H1 (cell line): ENCODE results near the gene CDON. TPM values are rescaled to one million over a fixed set of nuclear protein-coding genes. Genes with fewer than 3 reads are reported as not detected.

ENCODE experiments used
- CTCF ChIA-PET: fragments of 300-600 bp; sonication (Branson Sonifier 250); formaldehyde crosslinking; loops from one replicate; lab custom pipeline; 2021; ENCODE audit not compliant: partially characterized antibody; lab: Charles Lee
- POLR2A ChIA-PET: fragments of 300-600 bp; sonication (Branson Sonifier 250); formaldehyde crosslinking; loops from one replicate; lab custom pipeline; 2021; ENCODE audit warnings: inconsistent platforms; ENCODE audit not compliant: partially characterized antibody; lab: Charles Lee
- DNase-seq, 2 experiments: peaks; one replicate each; pipeline versions ENCODE4 v3.0.0 to v3.0.0-alpha.2; 2010 to 2022; ENCODE audit warnings: low spot score in 2 of 2, low read depth in 1 of 2, mixed read lengths in 1 of 2
- FAIRE-seq: peaks from 2 replicates; lab custom pipeline; 2011; peaks lifted over from hg19 to GRCh38; lab: Jason Lieb, UNC
- H2AFZ ChIP-seq: 2 replicates; pipeline ENCODE4 v1.8.1; 2012; ENCODE audit warnings: low read length, inconsistent platforms
- H2AK5ac ChIP-seq: 2 replicates; pipeline ENCODE4 v1.6.1; 2013; ENCODE audit warnings: low read depth, low read length
- H2BK120ac ChIP-seq: replicated peaks from 2 replicates; pipeline ENCODE3; 2013; ENCODE audit warnings: low read depth, low read length, inconsistent platforms
- H2BK12ac ChIP-seq: 2 replicates; pipeline ENCODE4 v1.6.1; 2013; ENCODE audit warnings: low read depth, low read length
- H2BK15ac ChIP-seq: 2 replicates; pipeline ENCODE4 v1.6.1; 2013; ENCODE audit warnings: low read length
- H2BK20ac ChIP-seq: 2 replicates; pipeline ENCODE4 v1.6.1; 2013; ENCODE audit warnings: low read length
- H2BK5ac ChIP-seq: 2 replicates; pipeline ENCODE4 v1.6.1; 2013; ENCODE audit warnings: low read depth, low read length
- H3K14ac ChIP-seq: 2 replicates; pipeline ENCODE4 v1.6.1; 2013; ENCODE audit warnings: inconsistent platforms; ENCODE audit not compliant: insufficient read length
- H3K18ac ChIP-seq: 2 replicates; pipeline ENCODE4 v1.6.1; 2013; ENCODE audit warnings: low read length; ENCODE audit errors: extremely low read depth
- H3K23ac ChIP-seq: 2 replicates; pipeline ENCODE4 v1.6.1; 2013; ENCODE audit warnings: inconsistent platforms; ENCODE audit not compliant: insufficient read length
- H3K23me2 ChIP-seq: 2 replicates; pipeline ENCODE4 v1.6.1; 2013; ENCODE audit warnings: low read depth, low read length
- H3K27ac ChIP-seq: 2 replicates; pipeline ENCODE4 v1.6.1; 2011; ENCODE audit warnings: low read depth, low read length, inconsistent platforms
- H3K27me3 ChIP-seq, 4 experiments: replicated peaks in 1 of 4; 1 replicate in 1 of 4; 2 replicates in 3 of 4; pipeline versions ENCODE4 v1.6.1 to v1.8.1; 2011 to 2013; ENCODE audit warnings: low read length in 3 of 4, mild to moderate bottlenecking in 3 of 4, inconsistent platforms in 2 of 4, mixed read lengths in 2 of 4, moderate library complexity in 1 of 4; ENCODE audit not compliant: control insufficient read depth in 3 of 4, insufficient read depth in 3 of 4; ENCODE audit errors: extremely low read depth in 1 of 4
- H3K36me3 ChIP-seq, 4 experiments: 2 replicates each; pipeline versions ENCODE4 v1.6.1 to v1.8.1; 2011 to 2013; ENCODE audit warnings: mild to moderate bottlenecking in 4 of 4, low read length in 3 of 4, moderate library complexity in 2 of 4, control low read depth in 1 of 4, inconsistent platforms in 1 of 4; ENCODE audit not compliant: insufficient read depth in 4 of 4, control insufficient read depth in 2 of 4
- H3K4ac ChIP-seq: replicated peaks from 2 replicates; pipeline ENCODE3; 2013; ENCODE audit warnings: low read length, low read depth, mixed read lengths, inconsistent platforms; ENCODE audit not compliant: insufficient read length
- H3K4me1 ChIP-seq, 4 experiments: replicated peaks in 1 of 4; 1 replicate in 1 of 4; 2 replicates in 3 of 4; pipeline versions ENCODE4 v1.6.1 to v1.8.1; 2011 to 2013; ENCODE audit warnings: low read length in 3 of 4, inconsistent platforms in 2 of 4, mixed read lengths in 1 of 4; ENCODE audit not compliant: insufficient read depth in 4 of 4, control insufficient read depth in 3 of 4
- H3K4me2 ChIP-seq, 2 experiments: 2 replicates each; pipeline versions ENCODE4 v1.6.1 to v1.8.1; 2011 to 2013; ENCODE audit warnings: low read depth in 2 of 2, low read length in 2 of 2, control low read depth in 1 of 2, inconsistent platforms in 1 of 2, mild to moderate bottlenecking in 1 of 2; ENCODE audit not compliant: insufficient read depth in 1 of 2
- H3K4me3 ChIP-seq, 4 experiments: fragments of 200-600, 300-600 bp in 1 of 4; sonication (generic), shearing (Covaris generic), sonication (Bioruptor Twin) in 1 of 4; 2 replicates each; pipeline versions ENCODE4 v1.5.1 to v1.8.1; 2011 to 2016; ENCODE audit warnings: low read length in 4 of 4, low read depth in 3 of 4, control low read depth in 2 of 4, inconsistent platforms in 2 of 4, mild to moderate bottlenecking in 2 of 4, mixed read lengths in 1 of 4, moderate library complexity in 1 of 4; ENCODE audit not compliant: insufficient read depth in 2 of 4; ENCODE audit errors: extremely low read depth in 1 of 4
- H3K56ac ChIP-seq: replicated peaks from 2 replicates; pipeline ENCODE3; 2013; ENCODE audit warnings: low read depth, mild to moderate bottlenecking, mixed read lengths, low read length, inconsistent platforms; ENCODE audit not compliant: insufficient read length
- H3K79me1 ChIP-seq: 2 replicates; pipeline ENCODE4 v1.6.1; 2013; ENCODE audit warnings: low read depth, low read length, control low read depth
- H3K79me2 ChIP-seq, 2 experiments: 2 replicates each; pipeline versions ENCODE4 v1.6.1 to v1.8.1; 2012 to 2013; ENCODE audit warnings: low read length in 2 of 2, mild to moderate bottlenecking in 2 of 2, inconsistent platforms in 1 of 2; ENCODE audit not compliant: insufficient read depth in 2 of 2, control insufficient read depth in 1 of 2
- H3K9ac ChIP-seq, 4 experiments: replicated peaks in 1 of 4; 1 replicate in 1 of 4; 2 replicates in 3 of 4; pipeline versions ENCODE4 v1.6.1 to v1.8.1; 2011 to 2013; ENCODE audit warnings: low read depth in 3 of 4, low read length in 3 of 4, control low read depth in 2 of 4, mild to moderate bottlenecking in 2 of 4, moderate library complexity in 2 of 4, inconsistent platforms in 1 of 4; ENCODE audit errors: extremely low read depth in 1 of 4
- H3K9me3 ChIP-seq, 2 experiments: 2 replicates each; pipeline versions ENCODE4 v1.6.1 to v1.8.1; 2012 to 2013; ENCODE audit warnings: mild to moderate bottlenecking in 2 of 2, moderate library complexity in 2 of 2, control low read depth in 1 of 2, inconsistent platforms in 1 of 2, low read depth in 1 of 2, low read length in 1 of 2, mixed read lengths in 1 of 2; ENCODE audit not compliant: insufficient read depth in 2 of 2
- H4K20me1 ChIP-seq, 2 experiments: replicated peaks in 1 of 2; 2 replicates each; pipeline versions ENCODE3 to v1.8.1; 2011 to 2013; ENCODE audit warnings: inconsistent platforms in 2 of 2, low read length in 2 of 2, mild to moderate bottlenecking in 1 of 2; ENCODE audit not compliant: insufficient read depth in 2 of 2, control insufficient read depth in 1 of 2
- H4K5ac ChIP-seq: 2 replicates; pipeline ENCODE4 v1.6.1; 2013; ENCODE audit warnings: low read length, low read depth, mixed read lengths, inconsistent platforms; ENCODE audit not compliant: insufficient read length
- H4K8ac ChIP-seq: 2 replicates; pipeline ENCODE4 v1.8.0; 2013; ENCODE audit warnings: mild to moderate bottlenecking, moderate library complexity, low read length, inconsistent platforms; ENCODE audit not compliant: insufficient read depth; ENCODE audit errors: extremely low read depth
- H4K91ac ChIP-seq: replicated peaks from 2 replicates; pipeline ENCODE3; 2013; ENCODE audit warnings: low read length, mixed read lengths, inconsistent platforms; ENCODE audit not compliant: insufficient read length
- CHD2 ChIP-seq: IDR thresholded peaks from 2 replicates; pipeline ENCODE4 v1.6.1; 2012; ENCODE audit warnings: low read length, improper control_type of control experiment
- CREB1 ChIP-seq: IDR thresholded peaks from 2 replicates; pipeline ENCODE4 v1.6.1; 2012; ENCODE audit warnings: inconsistent platforms
- GABPA ChIP-seq: IDR thresholded peaks from 2 replicates; pipeline ENCODE4 v1.6.1; 2011; ENCODE audit warnings: mild to moderate bottlenecking, low read length, moderate library complexity, borderline replicate concordance; ENCODE audit not compliant: insufficient read depth
- KDM4A ChIP-seq: IDR thresholded peaks from one replicate; pipeline ENCODE4 v1.7.1; 2012; ENCODE audit warnings: low read depth, mild to moderate bottlenecking, moderate library complexity, low read length, inconsistent platforms; ENCODE audit not compliant: severe bottlenecking
- KDM5A ChIP-seq: fragments of 200-600 bp; IDR thresholded peaks from 2 replicates; pipeline ENCODE4 v1.7.1; 2012; ENCODE audit warnings: mild to moderate bottlenecking, low read length, inconsistent platforms, mixed read lengths
- MAFK ChIP-seq: IDR thresholded peaks from 2 replicates; pipeline ENCODE4 v1.6.1; 2012; ENCODE audit warnings: low read depth, mild to moderate bottlenecking, improper control_type of control experiment, low read length
- SIX5 ChIP-seq: IDR thresholded peaks from 2 replicates; pipeline ENCODE4 v1.6.1; 2011; ENCODE audit warnings: mild to moderate bottlenecking, low read depth, low read length
- SUZ12 ChIP-seq: fragments of 200-600 bp; sonication (generic); IDR thresholded peaks from 2 replicates; pipeline ENCODE4 v1.6.1; 2012; ENCODE audit warnings: mild to moderate bottlenecking, inconsistent platforms, low read length, moderate library complexity, mixed read lengths
- TBP ChIP-seq: IDR thresholded peaks from 2 replicates; pipeline ENCODE4 v1.6.1; 2011; ENCODE audit warnings: low read depth, low read length, improper control_type of control experiment
- YY1 ChIP-seq: IDR thresholded peaks from 2 replicates; pipeline ENCODE4 v1.6.1; 2011; ENCODE audit warnings: low read depth, mild to moderate bottlenecking, low read length
- ZNF274 ChIP-seq: IDR thresholded peaks from 2 replicates; pipeline ENCODE4 v1.7.0; 2012; ENCODE audit warnings: low read length, borderline replicate concordance; ENCODE audit errors: extremely low read depth
- WGBS, 2 experiments: shearing (Covaris generic) in 1 of 2; methylation state at CpG; one replicate each; pipeline versions ENCODE4 v1.1.6 to v1.1.7; 2013 to 2015; ENCODE audit warnings: low lambda C conversion rate in 2 of 2, mixed read lengths in 2 of 2, inconsistent platforms in 1 of 2, low coverage in 1 of 2, missing lambda C conversion rate in 1 of 2; ENCODE audit not compliant: insufficient replicate concordance in 2 of 2, insufficient coverage in 1 of 2, insufficient read length in 1 of 2; ENCODE audit errors: extremely low coverage in 1 of 2, missing lambda C conversion rate in 1 of 2; 5-methylcytosine and 5-hydroxymethylcytosine counted together
- polyA plus RNA-seq, 7 experiments: library from polyadenylated mRNA; depleted of rRNA in 3 of 7; stranded (reverse) in 5 of 7; unstranded in 2 of 7; fragments of >200 nt in 5 of 7; fragments of 200-250 nt in 2 of 7; gene quantifications; 1 replicate in 5 of 7; 2 replicates in 1 of 7; 4 replicates in 1 of 7; pipeline versions ENCODE4 v1.2.1 to v1.2.3, GENCODE V29; 2011 to 2013; ENCODE audit warnings: missing spikeins in 2 of 7, mixed read lengths in 2 of 7
- total RNA-seq: library from RNA; stranded (reverse); fragmentation: NEBNext Ultra II Directional; extraction: Animal tissue kit (Norgen Biotek cat#: 25700); gene quantifications from 2 replicates; pipeline ENCODE4 v1.2.1, GENCODE V29; 2021

The CDON gene
- total and polyA plus RNA-seq, 2 of the 8 experiments (the other 6 are each of a cell fraction or from before 2014, with no cell fraction given): 11.0 to 32.5 TPM

- Histone ChIP-seq H3K4me3 (no peak overlapping the region), H3K18ac (no peak overlapping the region), H3K14ac (no peak overlapping the region), H3K36me3 (peaks cover 0 to 3% (median 0%) of the 10 kb centered on the region in 4 experiments; a peak in 1 of 8 replicates), H2BK5ac (no peak overlapping the region), H3K9me3 (no peaks in the 10 kb centered on the region), H4K91ac (no peak overlapping the region), H3K4ac (no peak overlapping the region), H3K27me3 (peaks cover 0 to 2% (median under 1%) of the 10 kb centered on the region in 4 experiments; a peak in 2 of 7 replicates), H3K23ac (no peak overlapping the region), H4K5ac (no peak overlapping the region), H2BK120ac (no peak overlapping the region), H4K8ac (no peak overlapping the region), H2BK15ac (no peak overlapping the region), H3K4me2 (no peak overlapping the region), H3K79me2 (no peaks in the 10 kb centered on the region), H3K9ac (no peak overlapping the region), H3K79me1 (no peaks in the 10 kb centered on the region), H2BK20ac (no peak overlapping the region), H3K27ac (no peak overlapping the region), H3K4me1 (no peaks in the 10 kb centered on the region), H2AK5ac (no peak overlapping the region), H2BK12ac (no peak overlapping the region), H3K56ac (no peak overlapping the region), H4K20me1 (no peaks in the 10 kb centered on the region), H2AFZ (no peak overlapping the region), H3K23me2 (no peaks in the 10 kb centered on the region)
- FAIRE-seq (no peak), DNase-seq (no peak)
- ChIA-PET POLR2A (interaction anchor here (1.5 to 2.6 kb wide), 2 partner anchors 9 to 22 kb away, joined by 3 to 6 read pairs; partner anchors contain the start of gene HYLS1), CTCF (interaction anchor here (0.6 to 1.6 kb wide), 7 partner anchors 8 to 260 kb away, joined by 3 to 5 read pairs (median 3); no protein-coding TSS in a partner anchor)
- 89% methylated on average over 8 of the region's 8 CpGs; no CpG with 5 or more reads in 1 of the 2 experiments for WGBS, 2 experiments
- TF ChIP-seq TBP: no peak
- no peak for TF ChIP-seq CREB1
- no peak for TF ChIP-seq KDM5A
- TF ChIP-seq CHD2: no peak
- no peak for TF ChIP-seq ZNF274
- no peak for TF ChIP-seq SIX5
- no peak for TF ChIP-seq YY1
- no peak for TF ChIP-seq KDM4A
- TF ChIP-seq GABPA: no peak
- no peak for TF ChIP-seq MAFK
- TF ChIP-seq SUZ12: no peak
These were observed 152.3 kb downstream of the CDON start for GRCh38 chr11:125910226-125910849.
